T-helper 22 cell (primary cell): ENCODE measurements around the gene DNMBP.
A peak's percentile ranks its signal among the peaks of the same experiment; 100 is the strongest.
"Not testable (repeated sequence)": the region's sequence is repeated elsewhere in the genome, so short reads cannot be mapped to it uniquely, and the experiment has no call there.

Experiments used
- DNase-seq: peaks from one replicate; pipeline ENCODE4 v3.0.0-alpha.2; 2020; ENCODE audit warnings: low read depth

Gene DNMBP

GRCh38 chr10:100014071-100014762 lies 4.5 kb upstream of the DNMBP start:
- no peak for DNase-seq

- DNase-seq, result no peak
These were observed 3.9 kb upstream of the DNMBP start for GRCh38 chr10:100013621-100014020.

GRCh38 chr10:100011906-100012305 lies 2.2 kb upstream of the DNMBP start:
- DNase-seq, result not testable (repeated sequence)

GRCh38 chr10:100009283-100009792 lies 409 bp downstream of the DNMBP start:
- DNase-seq, result no peak

GRCh38 chr10:100008708-100009282 lies 952 bp downstream of the DNMBP start:
- no peak for DNase-seq

- DNase-seq, result no peak
These were observed 1.6 kb downstream of the DNMBP start for GRCh38 chr10:100008142-100008522.

- no peak for DNase-seq
These were observed 2.3 kb downstream of the DNMBP start for GRCh38 chr10:100007231-100008141.

- no peak for DNase-seq
These were observed 3.4 kb downstream of the DNMBP start for GRCh38 chr10:100006243-100006886.

GRCh38 chr10:100004805-100005510 lies 4.8 kb downstream of the DNMBP start:
- no peak for DNase-seq

GRCh38 chr10:100000109-100000644 lies 9.6 kb downstream of the DNMBP start:
- DNase-seq, result no peak

GRCh38 chr10:99999319-100000108 lies 10.2 kb downstream of the DNMBP start:
- no peak for DNase-seq

GRCh38 chr10:99998889-99999288 lies 10.9 kb downstream of the DNMBP start:
- DNase-seq, result no peak

GRCh38 chr10:99996671-99997648 lies 12.8 kb downstream of the DNMBP start:
- DNase-seq, result no peak

- DNase-seq, result no peak
These were observed 14.0 kb downstream of the DNMBP start for GRCh38 chr10:99995713-99996112.

GRCh38 chr10:99995269-99995668 lies 14.5 kb downstream of the DNMBP start:
- DNase-seq, result no peak

GRCh38 chr10:99994801-99995200 lies 14.9 kb downstream of the DNMBP start:
- no peak for DNase-seq

GRCh38 chr10:99993701-99994689 lies 15.8 kb downstream of the DNMBP start:
- DNase-seq, result peak; percentile 4

GRCh38 chr10:99985637-99986036 lies 24.1 kb downstream of the DNMBP start:
- not testable (repeated sequence) for DNase-seq
